Lung (tissue), 12 donors: Measurements from ENCODE around the gene PLPP7. TPM values are rescaled to one million over a fixed set of nuclear protein-coding genes. Genes with fewer than 3 reads are reported as not detected.
A peak's percentile ranks its signal among the peaks of the same experiment; 100 is the strongest.

Experiments used
- ATAC-seq: fragments of 200-7000 bp; cut with Tn5 transposase; one replicate; pipeline ENCODE4 v1.9.1; 2020; ENCODE audit warnings: moderate number of reproducible peaks; ENCODE audit not compliant: insufficient read depth, low FRiP score
- DNase-seq, 3 donors: peaks; one replicate each; pipeline ENCODE4 v3.0.0-alpha.2; 2013 to 2017
- H3K27ac ChIP-seq, 2 donors: one replicate each; pipeline ENCODE4 v1.5.1; 2013; ENCODE audit warnings: mild to moderate bottlenecking in 2 of 2, moderate library complexity in 2 of 2, control low read depth in 1 of 2, inconsistent platforms in 1 of 2, low read depth in 1 of 2, low read length in 1 of 2
- H3K27me3 ChIP-seq, 3 donors: one replicate each; pipeline ENCODE4 v1.5.1; 2013; ENCODE audit warnings: low read length in 2 of 3; ENCODE audit not compliant: control insufficient read depth in 3 of 3, insufficient read depth in 3 of 3
- H3K36me3 ChIP-seq, 4 donors: one replicate each; pipeline ENCODE4 v1.5.1; 2013; ENCODE audit warnings: low read length in 4 of 4, mild to moderate bottlenecking in 1 of 4, moderate library complexity in 1 of 4; ENCODE audit not compliant: control insufficient read depth in 4 of 4, insufficient read depth in 4 of 4
- H3K4me1 ChIP-seq, 5 donors: one replicate each; pipeline ENCODE4 v1.5.1; 2013; ENCODE audit warnings: low read length in 5 of 5, mild to moderate bottlenecking in 2 of 5, moderate library complexity in 1 of 5; ENCODE audit not compliant: control insufficient read depth in 5 of 5, insufficient read depth in 5 of 5
- H3K4me3 ChIP-seq: one replicate; pipeline ENCODE4 v1.5.1; 2013; ENCODE audit warnings: mild to moderate bottlenecking, control low read depth, moderate library complexity
- H3K9ac ChIP-seq, 2 donors: one replicate each; pipeline ENCODE4 v1.5.1; 2013; ENCODE audit warnings: low read length in 2 of 2, control low read depth in 1 of 2; ENCODE audit not compliant: insufficient read depth in 1 of 2
- H3K9me3 ChIP-seq, 4 donors: one replicate each; pipeline ENCODE4 v1.5.1; 2013; ENCODE audit warnings: low read length in 3 of 4, mild to moderate bottlenecking in 1 of 4, moderate library complexity in 1 of 4; ENCODE audit not compliant: control insufficient read depth in 4 of 4, insufficient read depth in 3 of 4
- WGBS, 2 donors: extraction: QIAGEN DNeasy Blood & Tissue Kit; methylation state at CpG; one replicate each; pipeline ENCODE4 v1.1.7; 2013; 5-methylcytosine and 5-hydroxymethylcytosine counted together
- polyA plus RNA-seq, 2 donors: library from polyadenylated mRNA; stranded (reverse); fragments of 200-250 nt; gene quantifications; one replicate each; pipeline ENCODE4 v1.2.1, GENCODE V29; 2013
- total RNA-seq, 2 donors: library from RNA; depleted of rRNA in 1 of 2; stranded (reverse); fragments of >200 nt in 1 of 2; gene quantifications; one replicate each; pipeline ENCODE4 v1.2.1, GENCODE V29; 2014 to 2021
- TF ChIP-seq, protein P1 (sequence below): IDR thresholded peaks from 2 replicates; pipeline ENCODE4 v1.5.1; 2012; ENCODE audit warnings: mild to moderate bottlenecking; ENCODE audit errors: control extremely low read depth, extremely low read depth
- donor health status: control.
- donor health status: control.
- donor health status: Bipolar disorder and iron deficiency.
- donor health status: healthy.
- donor health status: DM: yes; HTN: yes; CAD: no.

PLPP7 gene
- total and polyA plus RNA-seq, 4 donors, result 0.79 to 1.8 (median 1.1) TPM

DNA sequence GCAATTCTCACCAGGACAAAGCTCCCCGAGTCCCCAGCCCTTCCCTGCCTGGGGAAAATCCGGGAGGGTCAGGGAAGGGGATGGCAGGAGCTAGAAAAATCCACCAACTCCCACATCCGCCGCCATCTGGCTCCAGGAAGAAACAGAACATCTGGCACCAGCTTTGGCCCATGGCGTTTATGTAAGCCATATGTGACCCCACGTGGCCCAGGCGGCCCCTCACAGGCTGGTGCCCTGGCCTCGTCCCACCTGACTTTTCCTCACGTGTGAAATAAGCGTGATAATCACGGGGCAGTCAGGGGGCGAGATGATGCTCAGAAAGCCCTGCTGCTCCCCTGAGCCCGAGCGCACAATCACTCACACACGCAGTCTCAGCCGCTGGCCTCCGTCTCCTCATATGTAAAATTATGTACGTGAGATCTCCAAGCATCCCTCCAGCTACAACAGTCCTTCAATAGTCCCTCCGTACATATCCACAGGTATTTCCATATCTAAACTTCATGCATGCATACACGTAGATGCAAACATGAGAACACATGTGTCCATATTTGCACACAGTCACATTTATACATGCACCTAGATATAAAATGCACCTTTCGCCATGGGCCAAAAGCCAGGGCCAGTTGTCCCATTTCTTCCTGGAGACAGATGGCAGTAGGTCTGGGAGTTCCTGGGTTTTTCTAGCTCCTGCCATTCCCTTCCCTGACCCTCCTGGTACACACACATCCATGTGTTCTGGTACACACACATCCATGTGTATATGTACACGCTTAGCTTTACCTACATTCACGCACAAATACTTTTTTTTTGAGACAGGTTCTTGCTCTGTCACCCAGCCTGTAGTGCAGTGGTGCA lies 28.9 kb downstream of the PLPP7 start:
- DNase-seq, result no peak
- Histone ChIP-seq H3K27me3 (no peaks in the 10 kb centered on the region), H3K36me3 (no peaks in the 10 kb centered on the region), H3K9me3 (no peaks in the 10 kb centered on the region), H3K27ac (no peak overlapping the region), H3K9ac (no peak overlapping the region), H3K4me3 (no peak overlapping the region), H3K4me1 (peaks cover 0 to 6% (median 0%) of the 10 kb centered on the region in 5 donors)
- TF ChIP-seq, protein P1, sequence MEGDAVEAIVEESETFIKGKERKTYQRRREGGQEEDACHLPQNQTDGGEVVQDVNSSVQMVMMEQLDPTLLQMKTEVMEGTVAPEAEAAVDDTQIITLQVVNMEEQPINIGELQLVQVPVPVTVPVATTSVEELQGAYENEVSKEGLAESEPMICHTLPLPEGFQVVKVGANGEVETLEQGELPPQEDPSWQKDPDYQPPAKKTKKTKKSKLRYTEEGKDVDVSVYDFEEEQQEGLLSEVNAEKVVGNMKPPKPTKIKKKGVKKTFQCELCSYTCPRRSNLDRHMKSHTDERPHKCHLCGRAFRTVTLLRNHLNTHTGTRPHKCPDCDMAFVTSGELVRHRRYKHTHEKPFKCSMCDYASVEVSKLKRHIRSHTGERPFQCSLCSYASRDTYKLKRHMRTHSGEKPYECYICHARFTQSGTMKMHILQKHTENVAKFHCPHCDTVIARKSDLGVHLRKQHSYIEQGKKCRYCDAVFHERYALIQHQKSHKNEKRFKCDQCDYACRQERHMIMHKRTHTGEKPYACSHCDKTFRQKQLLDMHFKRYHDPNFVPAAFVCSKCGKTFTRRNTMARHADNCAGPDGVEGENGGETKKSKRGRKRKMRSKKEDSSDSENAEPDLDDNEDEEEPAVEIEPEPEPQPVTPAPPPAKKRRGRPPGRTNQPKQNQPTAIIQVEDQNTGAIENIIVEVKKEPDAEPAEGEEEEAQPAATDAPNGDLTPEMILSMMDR, result no peak
- ATAC-seq, result no peak
- WGBS, 2 donors, result 82 to 89% methylated on average over 23 of the region's 23 CpGs

DNA sequence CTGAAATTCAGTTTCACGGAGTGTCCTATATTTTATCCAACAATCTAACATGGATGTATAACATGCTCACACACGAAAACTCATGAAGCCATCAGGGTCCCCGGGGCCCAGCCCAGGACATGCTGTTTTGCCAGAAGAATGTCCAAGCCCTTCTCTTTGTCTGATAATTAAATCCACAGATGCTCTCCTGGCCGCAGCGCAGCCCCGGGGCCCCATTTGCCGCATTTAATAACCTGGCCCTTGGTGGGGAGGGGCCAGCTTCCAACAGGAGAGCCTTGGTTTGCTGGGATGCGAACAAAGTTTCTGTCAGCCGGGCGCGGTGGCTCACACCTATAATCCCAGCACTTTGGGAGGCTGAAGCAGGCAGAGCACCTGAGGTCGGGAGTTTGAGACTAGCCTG lies 30.0 kb downstream of the PLPP7 start:
- TF ChIP-seq, protein P1, result no peak
- WGBS, 2 donors, result 92 to 95% methylated on average over 12 of the region's 12 CpGs
- DNase-seq (no peak), ATAC-seq (no peak)
- Histone ChIP-seq H3K4me3 (no peak overlapping the region), H3K9ac (no peak overlapping the region), H3K36me3 (no peaks in the 10 kb centered on the region), H3K27ac (no peak overlapping the region), H3K4me1 (peaks cover 0 to 6% (median 0%) of the 10 kb centered on the region in 5 donors), H3K9me3 (no peaks in the 10 kb centered on the region), H3K27me3 (no peaks in the 10 kb centered on the region)

DNA sequence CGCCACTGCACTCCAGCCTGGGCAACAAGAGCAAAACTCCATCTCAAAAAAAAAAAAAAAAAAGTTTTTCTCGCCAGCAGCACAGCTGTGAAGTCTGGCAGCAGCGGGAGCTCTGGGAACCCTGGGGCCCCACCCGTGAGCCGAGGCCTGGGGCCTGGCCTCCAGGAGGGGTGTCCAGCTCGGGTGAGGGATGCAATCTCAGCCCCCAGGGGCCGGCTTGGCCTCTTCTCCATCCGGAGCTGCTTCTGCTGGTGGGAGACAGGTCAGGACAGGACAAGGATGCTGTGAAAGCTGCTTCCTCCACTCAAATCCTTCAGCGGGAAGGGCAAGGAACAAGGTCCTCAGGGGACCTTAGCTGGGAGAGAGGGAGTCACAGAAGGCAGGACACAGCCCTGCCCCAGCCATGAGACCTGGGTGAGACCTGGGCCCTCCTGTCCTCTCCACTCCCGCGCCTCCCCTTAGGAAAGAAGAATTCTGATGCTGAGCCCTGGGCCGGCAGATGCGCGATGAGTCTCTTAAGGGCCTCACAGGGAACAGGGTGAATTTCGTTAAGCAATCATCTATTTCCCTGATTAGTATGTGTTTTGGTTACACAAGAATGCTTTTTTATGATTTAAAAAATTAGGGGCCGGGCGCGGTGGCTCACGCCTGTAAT lies 30.6 kb downstream of the PLPP7 start:
- peaks cover 0 to 6% (median 0%) of the 10 kb centered on the region in 5 donors for H3K4me1 ChIP-seq
- H3K9ac ChIP-seq, result no peak overlapping the region
- H3K27ac ChIP-seq, result no peak overlapping the region
- no peaks in the 10 kb centered on the region for H3K9me3 ChIP-seq
- TF ChIP-seq, protein P1, result no peak
- no peaks in the 10 kb centered on the region for H3K27me3 ChIP-seq
- H3K4me3 ChIP-seq, result no peak overlapping the region
- 83 to 85% methylated on average over 19 of the region's 19 CpGs for WGBS, 2 donors
- H3K36me3 ChIP-seq, result no peaks in the 10 kb centered on the region
- DNase-seq, result peak in 1 of 3 donors; percentile 36
- no peak for ATAC-seq
